BLaER1 (cell line): ENCODE data around the gene SRRM2.
A peak's percentile ranks its signal among the peaks of the same experiment; 100 is the strongest.

Experiments used
- H3K27ac ChIP-seq: shearing (Covaris generic); formaldehyde crosslinking; 2 replicates; pipeline ENCODE4 v1.8.1; 2022
- H3K27me3 ChIP-seq: shearing (Covaris generic); formaldehyde crosslinking; 2 replicates; pipeline ENCODE4 v1.8.1; 2022
- H3K36me3 ChIP-seq: shearing (Covaris generic); formaldehyde crosslinking; 2 replicates; pipeline ENCODE4 v1.8.1; 2022
- H3K4me1 ChIP-seq: shearing (Covaris generic); formaldehyde crosslinking; 2 replicates; pipeline ENCODE4 v1.8.1; 2022
- H3K4me2 ChIP-seq: shearing (Covaris generic); formaldehyde crosslinking; 2 replicates; pipeline ENCODE4 v1.8.1; 2022
- H3K4me3 ChIP-seq: shearing (Covaris generic); formaldehyde crosslinking; 2 replicates; pipeline ENCODE4 v1.8.1; 2022
- H3K9ac ChIP-seq: shearing (Covaris generic); formaldehyde crosslinking; 2 replicates; pipeline ENCODE4 v1.8.1; 2022
- H3K9me3 ChIP-seq: shearing (Covaris generic); formaldehyde crosslinking; 2 replicates; pipeline ENCODE4 v1.8.1; 2022
- H4K20me1 ChIP-seq: shearing (Covaris generic); formaldehyde crosslinking; 2 replicates; pipeline ENCODE4 v1.8.1; 2022
- Cebpa-rat ChIP-seq: shearing (Covaris generic); IDR thresholded peaks from 2 replicates; pipeline ENCODE4 v1.8.1; 2022

SRRM2 gene

GRCh38 chr16:2752035-2752849 is at the start of gene SRRM2:
Gene SRRM2 (plus strand): TSS chr16:2752638. CDS start chr16:2756365, 3,727 bp downstream.
- H3K9ac ChIP-seq, result peak within 1 kb of the TSS; percentile 97
- H4K20me1 ChIP-seq, result peaks cover 43% of the 10 kb centered on the region
- H3K4me3 ChIP-seq, result peak within 1 kb of the TSS; percentile 84
- H3K36me3 ChIP-seq, result peaks cover 37% of the 10 kb centered on the region
- H3K4me2 ChIP-seq, result peak within 1 kb of the TSS; percentile 93
- H3K9me3 ChIP-seq, result no peaks in the 10 kb centered on the region
- no peak for TF ChIP-seq Cebpa-rat
- H3K27me3 ChIP-seq, result no peaks in the 10 kb centered on the region
- peak within 1 kb of the TSS; percentile 98 for H3K27ac ChIP-seq
- peaks cover 40% of the 10 kb centered on the region for H3K4me1 ChIP-seq

GRCh38 chr16:2702871-2703745 is 49.3 kb upstream of the SRRM2 start:
- Histone ChIP-seq H3K36me3 (peaks cover 76% of the 10 kb centered on the region), H4K20me1 (peaks cover 99% of the 10 kb centered on the region), H3K4me2 (peak overlapping the region; percentile 97), H3K27ac (peak overlapping the region; percentile 85), H3K9ac (peak overlapping the region; percentile 68), H3K4me3 (peak overlapping the region; percentile 59), H3K27me3 (no peaks in the 10 kb centered on the region), H3K9me3 (no peaks in the 10 kb centered on the region), H3K4me1 (peaks cover 75% of the 10 kb centered on the region)
- TF ChIP-seq Cebpa-rat, result no peak

- peak overlapping the region; percentile 59; the same call in 1 of the 2 replicates for H3K4me3 ChIP-seq
- peak overlapping the region; percentile 97 for H3K4me2 ChIP-seq
- TF ChIP-seq Cebpa-rat, result no peak
- no peaks in the 10 kb centered on the region for H3K27me3 ChIP-seq
- peak overlapping the region; percentile 85 for H3K27ac ChIP-seq
- H3K4me1 ChIP-seq, result peaks cover 83% of the 10 kb centered on the region
- peaks cover 76% of the 10 kb centered on the region for H3K36me3 ChIP-seq
- no peak overlapping the region for H3K9ac ChIP-seq
- peaks cover 99% of the 10 kb centered on the region for H4K20me1 ChIP-seq
- H3K9me3 ChIP-seq, result no peaks in the 10 kb centered on the region
These were observed 48.1 kb upstream of the SRRM2 start for GRCh38 chr16:2704166-2704982.

- Histone ChIP-seq H3K9ac (no peak overlapping the region), H3K4me2 (peak overlapping the region; percentile 97), H3K27me3 (no peaks in the 10 kb centered on the region), H3K36me3 (peaks cover 76% of the 10 kb centered on the region), H3K9me3 (no peaks in the 10 kb centered on the region), H3K4me3 (no peak overlapping the region), H4K20me1 (peaks cover 99% of the 10 kb centered on the region), H3K27ac (no peak overlapping the region), H3K4me1 (peaks cover 83% of the 10 kb centered on the region)
- no peak for TF ChIP-seq Cebpa-rat
These were observed 47.5 kb upstream of the SRRM2 start for GRCh38 chr16:2704983-2705275.

GRCh38 chr16:2705351-2705750 is 47.1 kb upstream of the SRRM2 start:
- Histone ChIP-seq H3K9ac (no peak overlapping the region), H3K4me2 (peak overlapping the region; percentile 97; the same call in 1 of the 2 replicates), H4K20me1 (peaks cover 99% of the 10 kb centered on the region), H3K27me3 (no peaks in the 10 kb centered on the region), H3K4me1 (peaks cover 83% of the 10 kb centered on the region), H3K9me3 (no peaks in the 10 kb centered on the region), H3K27ac (no peak overlapping the region), H3K36me3 (peaks cover 73% of the 10 kb centered on the region), H3K4me3 (no peak overlapping the region)
- TF ChIP-seq Cebpa-rat, result no peak

- peaks cover 83% of the 10 kb centered on the region for H3K4me1 ChIP-seq
- no peaks in the 10 kb centered on the region for H3K9me3 ChIP-seq
- peaks cover 99% of the 10 kb centered on the region for H4K20me1 ChIP-seq
- H3K4me2 ChIP-seq, result no peak overlapping the region
- no peak overlapping the region for H3K27ac ChIP-seq
- H3K4me3 ChIP-seq, result no peak overlapping the region
- TF ChIP-seq Cebpa-rat, result no peak
- no peak overlapping the region for H3K9ac ChIP-seq
- peaks cover 66% of the 10 kb centered on the region for H3K36me3 ChIP-seq
- no peaks in the 10 kb centered on the region for H3K27me3 ChIP-seq
These were observed 46.4 kb upstream of the SRRM2 start for GRCh38 chr16:2706085-2706484.

- TF ChIP-seq Cebpa-rat, result no peak
- no peak overlapping the region for H3K4me2 ChIP-seq
These were observed 45.7 kb upstream of the SRRM2 start for GRCh38 chr16:2706611-2707311.

GRCh38 chr16:2707368-2708289 is 44.8 kb upstream of the SRRM2 start:
- H3K27me3 ChIP-seq, result no peaks in the 10 kb centered on the region
- peaks cover 80% of the 10 kb centered on the region for H3K4me1 ChIP-seq
- no peaks in the 10 kb centered on the region for H3K9me3 ChIP-seq
- peaks cover 97% of the 10 kb centered on the region for H4K20me1 ChIP-seq
- H3K4me2 ChIP-seq, result no peak overlapping the region
- no peak for TF ChIP-seq Cebpa-rat
- H3K36me3 ChIP-seq, result peaks cover 56% of the 10 kb centered on the region
- H3K9ac ChIP-seq, result no peak overlapping the region
- no peak overlapping the region for H3K4me3 ChIP-seq
- H3K27ac ChIP-seq, result no peak overlapping the region

More at GRCh38 chr16:2706611-2707311, 45.7 kb upstream of the SRRM2 start:
- H3K27me3 ChIP-seq, result no peaks in the 10 kb centered on the region
- H3K4me3 ChIP-seq, result no peak overlapping the region
- H3K27ac ChIP-seq, result no peak overlapping the region
- H4K20me1 ChIP-seq, result peaks cover 97% of the 10 kb centered on the region
- H3K36me3 ChIP-seq, result peaks cover 60% of the 10 kb centered on the region
- H3K9ac ChIP-seq, result no peak overlapping the region
- H3K4me1 ChIP-seq, result peaks cover 80% of the 10 kb centered on the region
- H3K9me3 ChIP-seq, result no peaks in the 10 kb centered on the region
